Stimulated activated CD4-positive, alpha-beta T cell treated with anti-CD3 and anti-CD28 coated beads, TNF-alpha, amount 100 ng/mL, for 4 hours (primary cell): ENCODE data around the gene BCL7C.
"Not testable (repeated sequence)": the region's sequence is repeated elsewhere in the genome, so short reads cannot be mapped to it uniquely, and the experiment has no call there.

Source experiments
- DNase-seq, 3 experiments: peaks; one replicate each; pipeline ENCODE4 v3.0.0-alpha.2; 2020; ENCODE audit warnings: low read depth in 3 of 3

The BCL7C gene

DNA sequence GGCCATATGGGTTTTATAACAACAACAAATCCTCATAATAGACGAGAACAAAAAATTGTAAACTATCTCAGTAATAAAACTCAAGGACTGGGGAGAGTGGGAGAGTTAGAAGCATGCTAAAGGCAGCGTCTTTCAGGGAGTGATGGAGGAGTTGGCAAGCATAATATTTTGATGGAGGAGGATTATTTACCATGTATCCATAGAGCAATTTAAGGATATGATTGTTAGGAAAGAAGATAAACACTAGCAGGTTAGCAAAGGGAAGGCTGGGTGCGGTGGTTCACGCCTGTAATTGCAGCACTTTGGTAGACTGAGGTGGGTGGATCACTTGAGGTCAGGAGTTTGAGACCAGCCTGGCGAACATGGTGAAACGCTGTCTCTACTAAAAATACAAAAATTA lies 27.8 kb downstream of the BCL7C start:
- no peak for DNase-seq

- DNase-seq: not testable (repeated sequence)
Observed at GRCh38 chr16:30863178-30863577, 30.7 kb downstream of the BCL7C start.

GRCh38 chr16:30860729-30861128 lies 33.1 kb downstream of the BCL7C start:
- DNase-seq: not testable (repeated sequence)

- DNase-seq: no peak
Observed at GRCh38 chr16:30858829-30859423, 35.0 kb downstream of the BCL7C start.

GRCh38 chr16:30858111-30858495 lies 35.8 kb downstream of the BCL7C start:
- DNase-seq: no peak

- no peak for DNase-seq
Observed at GRCh38 chr16:30853758-30854157, 40.1 kb downstream of the BCL7C start.

GRCh38 chr16:30850246-30850645 lies 43.6 kb downstream of the BCL7C start:
- no peak for DNase-seq

GRCh38 chr16:30846649-30847402 lies 47.1 kb downstream of the BCL7C start:
- no peak for DNase-seq

DNA sequence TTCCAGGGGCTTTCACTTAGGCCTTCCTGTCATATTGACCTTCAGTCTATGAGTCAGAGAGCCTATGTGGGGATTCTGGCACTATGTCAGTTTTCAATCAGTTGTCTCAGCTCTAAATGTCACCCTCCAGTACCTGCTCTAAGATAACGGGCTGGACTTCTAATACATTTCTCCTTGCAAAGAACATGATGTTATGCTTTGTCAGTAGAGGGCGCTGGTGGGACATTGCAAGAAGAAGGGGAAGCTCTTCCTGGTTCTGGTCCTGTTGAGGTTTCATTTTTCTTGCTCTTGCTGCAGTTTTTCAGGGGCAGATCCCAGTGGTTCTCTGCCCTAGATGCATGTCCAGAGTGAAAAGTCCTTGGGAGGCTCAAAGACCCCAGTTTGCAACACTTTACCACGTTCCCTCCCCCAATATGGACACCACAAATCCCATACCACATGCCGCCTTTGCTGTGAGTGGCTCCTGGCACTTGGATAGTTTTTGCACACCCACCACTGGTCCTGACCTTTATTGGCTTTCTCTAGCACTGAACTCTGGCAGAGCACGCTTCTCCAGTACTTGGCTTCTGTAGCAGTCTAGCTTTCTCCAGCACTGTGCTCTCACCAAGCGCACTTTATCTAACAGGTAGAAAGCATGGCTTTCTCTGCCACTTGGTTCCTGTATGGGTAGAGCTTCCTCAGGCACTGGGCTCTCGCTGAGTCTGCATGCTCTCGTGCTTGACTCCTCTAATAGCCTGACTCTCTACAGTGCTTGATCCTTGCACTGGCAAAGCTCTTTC lies 49.0 kb downstream of the BCL7C start:
- peak; percentile 35 to 77 (median 42) for DNase-seq

DNA sequence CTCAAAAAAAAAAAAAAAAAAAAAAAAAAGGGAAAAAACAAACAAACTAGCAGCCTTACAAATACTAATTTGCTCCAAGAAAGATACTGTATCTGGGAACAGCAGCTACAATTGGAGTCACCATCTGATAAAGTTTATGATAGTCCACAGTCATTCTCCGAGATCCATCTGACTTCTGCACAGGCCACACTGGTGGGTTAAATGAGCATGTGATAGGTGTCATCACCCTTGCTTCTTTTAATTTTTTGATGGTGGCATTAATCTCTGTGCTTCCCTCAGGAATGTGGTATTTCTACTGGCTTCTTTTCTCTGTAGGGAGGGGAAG lies 49.6 kb downstream of the BCL7C start:
- no peak for DNase-seq

GRCh38 chr16:30843501-30843900 lies 50.4 kb downstream of the BCL7C start:
- DNase-seq: no peak

DNA sequence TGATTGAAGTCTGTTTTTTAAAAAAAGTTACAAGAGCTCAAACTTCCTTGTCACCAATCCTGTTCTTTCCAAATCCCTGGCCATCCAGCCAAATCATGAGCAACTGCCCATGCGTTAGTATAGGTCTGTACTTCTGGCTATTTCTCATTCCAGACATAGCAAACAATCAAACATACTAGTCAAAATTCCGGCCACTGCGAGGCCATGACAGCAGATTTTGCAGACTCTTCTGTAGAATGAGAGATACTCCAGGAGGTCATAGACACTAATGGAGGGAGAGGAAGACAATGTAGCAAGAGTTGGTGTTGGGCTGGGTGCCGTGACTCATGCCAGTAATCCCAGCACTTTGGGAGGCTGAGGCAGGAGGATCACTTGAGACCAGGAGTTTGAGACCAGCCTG lies 50.9 kb downstream of the BCL7C start:
- DNase-seq: no peak

GRCh38 chr16:30841332-30841731 lies 52.5 kb downstream of the BCL7C start:
- DNase-seq: no peak

GRCh38 chr16:30840611-30841010 lies 53.3 kb downstream of the BCL7C start:
- DNase-seq: no peak

- DNase-seq: no peak
Observed at GRCh38 chr16:30839523-30840227, 54.2 kb downstream of the BCL7C start.

- no peak for DNase-seq
Observed at GRCh38 chr16:30838876-30839471, 54.9 kb downstream of the BCL7C start.

DNA sequence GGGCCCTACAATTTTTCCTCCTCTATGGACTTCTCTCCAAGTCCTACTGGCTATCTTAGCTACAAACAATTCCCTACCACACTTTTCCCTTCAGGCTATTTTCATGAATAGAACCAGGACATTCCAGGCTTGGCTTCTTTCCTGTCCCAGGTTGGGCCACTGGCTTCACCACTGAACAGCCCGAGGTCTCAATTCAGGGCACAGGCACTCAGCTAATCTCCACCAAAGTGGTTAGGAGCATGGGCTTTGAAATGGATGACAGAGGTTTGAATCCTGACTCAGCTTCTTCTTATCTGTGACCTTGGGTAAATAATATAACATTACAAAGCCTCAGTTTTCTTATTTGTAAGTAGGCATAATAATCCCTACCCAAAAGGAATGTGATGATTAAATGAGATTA lies 56.0 kb downstream of the BCL7C start:
- DNase-seq: no peak
